ENCODE measurements around the gene SPEN.

DNA sequence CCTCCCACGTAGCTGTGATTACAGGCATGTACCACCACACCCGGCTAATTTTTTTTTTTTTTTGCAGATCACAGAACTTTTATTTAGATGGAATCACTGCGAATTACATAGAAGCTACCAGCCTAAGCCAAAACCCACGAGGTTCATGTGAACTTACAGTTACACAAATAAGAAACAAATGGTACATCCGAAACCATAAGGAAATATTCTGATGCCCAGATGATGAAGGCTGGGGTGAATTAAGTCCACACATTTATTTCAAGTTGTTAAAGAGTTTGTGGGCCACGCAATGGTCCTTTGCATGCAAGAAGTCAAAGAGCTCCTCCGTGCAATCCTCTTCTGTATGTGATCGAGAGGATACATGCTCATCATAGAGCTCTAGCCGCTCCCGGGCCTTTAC lies 40.4 kb upstream of the SPEN start:
- no peak for TF ChIP-seq POLR2A (IDR thresholded peaks at IDR 0.05; ENCODE audit: low read length)
- TF ChIP-seq GATA1 (IDR thresholded peaks at IDR 0.05; ENCODE audit: low read depth, low read length), result no peak
